ENCODE data around the gene HMGCLL1.

GRCh38 chr6:55492259-55492658 lies 86.7 kb downstream of the HMGCLL1 start:
- TF ChIP-seq, protein P1, sequence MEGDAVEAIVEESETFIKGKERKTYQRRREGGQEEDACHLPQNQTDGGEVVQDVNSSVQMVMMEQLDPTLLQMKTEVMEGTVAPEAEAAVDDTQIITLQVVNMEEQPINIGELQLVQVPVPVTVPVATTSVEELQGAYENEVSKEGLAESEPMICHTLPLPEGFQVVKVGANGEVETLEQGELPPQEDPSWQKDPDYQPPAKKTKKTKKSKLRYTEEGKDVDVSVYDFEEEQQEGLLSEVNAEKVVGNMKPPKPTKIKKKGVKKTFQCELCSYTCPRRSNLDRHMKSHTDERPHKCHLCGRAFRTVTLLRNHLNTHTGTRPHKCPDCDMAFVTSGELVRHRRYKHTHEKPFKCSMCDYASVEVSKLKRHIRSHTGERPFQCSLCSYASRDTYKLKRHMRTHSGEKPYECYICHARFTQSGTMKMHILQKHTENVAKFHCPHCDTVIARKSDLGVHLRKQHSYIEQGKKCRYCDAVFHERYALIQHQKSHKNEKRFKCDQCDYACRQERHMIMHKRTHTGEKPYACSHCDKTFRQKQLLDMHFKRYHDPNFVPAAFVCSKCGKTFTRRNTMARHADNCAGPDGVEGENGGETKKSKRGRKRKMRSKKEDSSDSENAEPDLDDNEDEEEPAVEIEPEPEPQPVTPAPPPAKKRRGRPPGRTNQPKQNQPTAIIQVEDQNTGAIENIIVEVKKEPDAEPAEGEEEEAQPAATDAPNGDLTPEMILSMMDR (IDR thresholded peaks at IDR 0.05): no peak
- TF ChIP-seq EP300 (IDR thresholded peaks at IDR 0.05): no peak
- no peak for TF ChIP-seq POLR2A (IDR thresholded peaks at IDR 0.05)
- TF ChIP-seq POLR2AphosphoS5 (IDR thresholded peaks at IDR 0.05): no peak

All from stomach (tissue), 4 donors.